T-helper 2 cell treated with Interferon-gamma antibody and Interleukin-4, amounts not matched to agents 5 μg/mL and 100 μg/mL, for 36 hours (primary cell): ENCODE results near the gene ELOVL7.
"Not testable (repeated sequence)": the region's sequence is repeated elsewhere in the genome, so short reads cannot be mapped to it uniquely, and the experiment has no call there.

Source experiments
- DNase-seq: peaks from one replicate; pipeline ENCODE4 v3.0.0; 2021; ENCODE audit warnings: low spot score
- H3K27ac Mint-ChIP-seq: one replicate; pipeline ENCODE4 v1.8.0; 2021; ENCODE audit warnings: mild to moderate bottlenecking, mixed read lengths
- H3K27me3 Mint-ChIP-seq: one replicate; pipeline ENCODE4 v1.8.0; 2021; ENCODE audit warnings: low read depth, mixed read lengths
- H3K36me3 Mint-ChIP-seq: one replicate; pipeline ENCODE4 v1.8.0; 2021; ENCODE audit warnings: low read depth, mixed read lengths
- H3K4me1 Mint-ChIP-seq: one replicate; pipeline ENCODE4 v1.8.0; 2021; ENCODE audit warnings: low read depth, mixed read lengths
- H3K4me3 Mint-ChIP-seq: one replicate; pipeline ENCODE4 v1.8.0; 2022; ENCODE audit warnings: mild to moderate bottlenecking, moderate library complexity, mixed read lengths
- H3K9me3 Mint-ChIP-seq: one replicate; pipeline ENCODE4 v1.8.0; 2021; ENCODE audit warnings: mixed read lengths

ELOVL7 gene

DNA sequence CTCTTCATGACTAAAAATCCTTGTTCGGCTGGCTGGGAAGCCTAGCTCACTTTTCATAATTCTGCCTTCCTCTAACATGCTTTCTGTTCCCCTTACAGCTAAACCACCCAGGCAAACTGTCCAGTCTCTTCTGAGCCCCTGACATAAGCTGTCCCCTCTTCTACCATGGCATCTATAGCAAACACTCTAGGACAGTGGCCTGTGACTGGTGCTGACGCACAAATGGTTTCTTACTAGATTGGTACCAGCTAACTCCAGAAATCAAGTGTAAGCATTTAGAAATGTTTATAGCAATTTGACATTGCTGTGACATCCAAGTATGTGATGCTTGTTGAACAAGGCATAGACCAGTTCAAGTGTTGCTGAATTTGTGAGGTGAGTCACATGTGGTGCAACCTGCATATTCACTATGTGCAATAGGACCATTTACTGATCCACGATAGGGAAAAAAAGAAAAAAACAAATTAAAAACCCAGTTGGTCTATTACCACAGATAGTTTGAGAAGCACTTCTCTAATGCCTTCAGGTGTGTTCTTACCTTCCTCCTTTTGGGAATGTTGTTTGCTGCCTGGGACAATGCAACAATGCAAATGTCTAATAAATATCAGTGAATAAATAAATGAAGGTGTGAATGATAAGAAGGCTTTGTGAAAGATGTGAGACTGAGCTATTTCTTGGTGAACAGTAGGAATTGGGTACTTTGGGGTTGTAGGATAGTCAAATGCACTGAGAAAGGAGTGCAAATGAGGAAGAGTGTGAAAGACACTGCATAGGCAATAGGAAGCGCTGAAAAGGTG is 22.4 kb downstream of the ELOVL7 start:
- Mint-ChIP-seq H3K9me3 (no peaks in the 10 kb centered on the region), H3K27ac (no peak overlapping the region), H3K27me3 (no peaks in the 10 kb centered on the region), H3K4me3 (no peak overlapping the region), H3K36me3 (no peaks in the 10 kb centered on the region), H3K4me1 (peaks cover 3% of the 10 kb centered on the region)
- DNase-seq, result no peak

DNA sequence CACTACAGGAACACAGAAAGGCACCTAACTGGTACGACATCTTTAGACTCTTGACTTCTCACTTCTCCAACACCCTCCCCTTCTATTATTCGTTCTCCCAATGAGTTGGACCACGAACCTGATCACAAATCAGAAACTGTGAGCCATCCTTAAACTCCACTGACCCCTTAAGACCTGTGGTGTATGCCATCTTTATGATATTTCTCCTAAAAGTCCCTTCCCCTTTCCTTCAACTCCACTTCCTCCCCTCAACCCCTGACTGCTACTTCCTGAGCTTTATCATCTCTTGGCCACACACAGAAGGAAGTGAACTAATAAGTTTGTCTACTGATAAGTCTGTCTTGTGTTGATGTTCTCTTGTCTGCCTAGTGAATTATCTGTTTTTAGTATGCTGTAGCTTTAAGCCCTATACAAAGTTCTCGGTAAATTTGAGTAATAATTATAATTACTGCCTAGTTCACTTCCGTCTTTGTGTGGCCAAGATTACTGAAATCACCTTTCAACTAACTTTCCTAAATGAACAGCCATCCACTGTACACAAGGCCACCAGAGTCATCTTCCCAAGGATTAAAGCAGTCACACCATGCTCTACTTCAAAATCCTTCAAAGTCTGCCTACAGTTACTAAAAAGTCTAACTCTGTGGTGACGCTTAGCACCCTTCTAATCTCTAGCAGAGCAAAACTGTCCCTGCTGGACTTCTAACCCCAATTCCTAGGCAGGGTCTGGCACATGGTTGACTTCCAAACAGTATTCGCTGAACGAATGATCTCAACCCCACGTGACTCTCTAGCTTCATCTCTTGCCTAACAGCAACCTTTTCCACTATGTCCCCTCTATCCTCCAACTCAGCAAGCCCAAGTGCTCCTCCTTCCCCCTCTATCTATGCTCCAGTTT is 23.2 kb downstream of the ELOVL7 start:
- no peak overlapping the region for H3K27ac Mint-ChIP-seq
- no peaks in the 10 kb centered on the region for H3K9me3 Mint-ChIP-seq
- H3K4me1 Mint-ChIP-seq, result peaks cover 1% of the 10 kb centered on the region
- no peaks in the 10 kb centered on the region for H3K27me3 Mint-ChIP-seq
- no peak for DNase-seq
- no peaks in the 10 kb centered on the region for H3K36me3 Mint-ChIP-seq
- no peak overlapping the region for H3K4me3 Mint-ChIP-seq

DNA sequence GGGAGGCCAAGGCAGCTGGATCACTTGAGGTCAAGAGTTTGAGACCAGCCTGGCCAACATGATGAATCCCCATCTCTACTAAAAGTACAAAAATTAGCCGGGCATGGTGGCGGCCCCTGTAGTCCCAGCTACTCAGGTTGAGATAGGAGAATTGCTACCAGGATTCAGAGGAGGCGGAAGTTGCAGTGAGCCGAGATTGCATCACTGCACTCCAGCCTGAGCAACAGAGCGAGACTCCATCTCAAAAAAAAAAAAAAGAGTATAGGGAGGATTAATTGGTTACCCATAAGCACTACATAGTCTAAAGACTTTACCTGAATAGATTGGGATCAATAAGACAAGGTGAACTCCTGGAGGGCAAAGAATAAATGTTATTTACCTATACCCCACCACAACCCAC is 27.9 kb downstream of the ELOVL7 start:
- H3K4me1 Mint-ChIP-seq, H3K36me3 Mint-ChIP-seq, H3K9me3 Mint-ChIP-seq, H3K27ac Mint-ChIP-seq, H3K27me3 Mint-ChIP-seq, H3K4me3 Mint-ChIP-seq, DNase-seq: not testable (repeated sequence)

DNA sequence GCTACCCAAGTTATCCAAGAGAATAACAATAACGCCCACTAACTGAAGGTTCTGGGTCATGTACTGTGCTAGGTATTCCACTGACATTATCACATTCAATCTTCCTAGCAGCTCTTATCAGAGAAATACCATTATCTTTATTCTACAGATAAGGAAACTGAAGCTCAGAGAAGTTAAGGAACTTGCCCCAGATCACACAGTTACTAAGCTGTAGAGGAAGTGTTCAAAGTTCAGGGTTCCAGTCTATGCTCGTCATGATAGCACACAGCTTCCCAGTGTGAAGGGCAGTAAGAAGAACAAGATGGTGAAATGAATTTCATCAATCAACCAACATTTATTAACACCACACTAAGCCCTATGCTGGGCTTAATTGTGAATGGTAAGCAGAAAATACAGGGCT is 29.6 kb downstream of the ELOVL7 start:
- Mint-ChIP-seq H3K36me3 (no peaks in the 10 kb centered on the region), H3K27ac (no peak overlapping the region), H3K4me1 (peaks cover 1% of the 10 kb centered on the region), H3K9me3 (no peaks in the 10 kb centered on the region), H3K4me3 (no peak overlapping the region), H3K27me3 (no peaks in the 10 kb centered on the region)
- no peak for DNase-seq

DNA sequence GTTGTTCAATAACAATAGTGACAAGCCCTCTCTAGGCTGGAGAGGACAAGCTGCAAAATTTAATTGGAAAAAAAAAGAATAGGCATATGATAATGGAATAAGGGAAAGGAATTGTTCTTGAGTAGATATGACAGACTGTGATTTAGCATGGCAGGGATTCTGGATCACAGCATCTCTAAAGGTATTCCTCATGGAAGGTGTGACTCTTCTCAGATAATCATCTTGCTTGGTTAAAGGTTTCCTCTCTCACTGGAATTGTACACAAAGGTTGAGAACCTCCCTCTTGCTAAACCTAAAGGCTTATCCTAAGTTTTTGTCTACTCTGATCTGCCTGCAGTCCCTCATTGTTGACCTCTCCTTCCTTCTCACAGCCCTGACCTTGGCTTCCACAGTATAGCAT is 31.6 kb downstream of the ELOVL7 start:
- Mint-ChIP-seq H3K4me1 (no peaks in the 10 kb centered on the region), H3K27me3 (no peaks in the 10 kb centered on the region), H3K4me3 (no peak overlapping the region), H3K36me3 (no peaks in the 10 kb centered on the region), H3K27ac (no peak overlapping the region), H3K9me3 (no peaks in the 10 kb centered on the region)
- no peak for DNase-seq

DNA sequence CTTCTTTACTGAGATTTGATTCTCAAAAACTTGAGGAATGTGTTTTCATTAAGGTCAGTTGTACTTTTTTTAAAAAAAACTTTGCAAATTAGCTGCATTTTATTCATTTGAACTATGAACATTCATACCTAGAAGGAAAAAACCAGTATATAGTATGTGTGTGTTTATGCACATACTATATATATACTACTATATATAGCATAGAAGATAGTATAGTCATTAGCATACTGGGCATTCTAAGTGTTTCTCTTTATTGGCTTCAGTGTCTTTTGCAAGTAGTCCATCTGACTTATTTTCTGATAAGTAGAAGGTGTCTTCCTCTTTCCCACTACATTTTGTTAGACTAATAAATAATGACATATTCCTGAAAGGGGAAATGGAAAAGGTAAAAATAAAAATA is 33.0 kb downstream of the ELOVL7 start:
- no peak for DNase-seq
- no peaks in the 10 kb centered on the region for H3K36me3 Mint-ChIP-seq
- no peak overlapping the region for H3K27ac Mint-ChIP-seq
- H3K27me3 Mint-ChIP-seq, result no peaks in the 10 kb centered on the region
- H3K4me1 Mint-ChIP-seq, result no peaks in the 10 kb centered on the region
- no peak overlapping the region for H3K4me3 Mint-ChIP-seq
- no peaks in the 10 kb centered on the region for H3K9me3 Mint-ChIP-seq

DNA sequence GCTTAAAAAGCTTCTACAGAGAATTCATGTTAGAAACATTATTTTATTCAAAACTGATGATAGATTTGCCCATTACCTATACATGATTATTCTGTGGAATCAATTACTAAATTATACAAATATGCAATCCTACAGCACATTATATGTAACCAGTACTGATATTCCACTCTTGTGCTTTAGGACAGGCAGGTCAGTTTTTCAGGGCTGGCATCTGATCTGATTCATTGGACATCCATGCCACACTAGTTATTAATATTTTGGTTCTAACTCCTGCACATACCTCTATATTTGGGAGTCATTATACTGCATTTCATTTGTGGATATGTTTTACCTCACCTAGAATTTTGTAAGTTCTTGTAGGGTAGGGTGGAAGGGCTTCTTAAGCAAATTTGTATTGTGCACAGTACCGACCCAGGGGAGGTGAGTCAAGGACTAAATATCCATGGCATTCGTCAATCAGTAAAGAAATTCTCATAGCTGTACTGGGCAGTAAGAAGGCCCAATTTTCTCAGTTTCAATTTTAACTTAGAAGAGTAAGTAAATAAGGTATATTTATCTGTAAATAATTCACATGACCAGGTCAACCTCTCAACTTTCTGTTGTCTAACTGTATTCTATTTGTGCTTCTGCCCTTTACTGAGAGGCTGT is 33.5 kb downstream of the ELOVL7 start:
- Mint-ChIP-seq H3K4me1 (no peaks in the 10 kb centered on the region), H3K27ac (no peak overlapping the region), H3K4me3 (no peak overlapping the region), H3K27me3 (no peaks in the 10 kb centered on the region), H3K36me3 (no peaks in the 10 kb centered on the region), H3K9me3 (no peaks in the 10 kb centered on the region)
- DNase-seq, result no peak

DNA sequence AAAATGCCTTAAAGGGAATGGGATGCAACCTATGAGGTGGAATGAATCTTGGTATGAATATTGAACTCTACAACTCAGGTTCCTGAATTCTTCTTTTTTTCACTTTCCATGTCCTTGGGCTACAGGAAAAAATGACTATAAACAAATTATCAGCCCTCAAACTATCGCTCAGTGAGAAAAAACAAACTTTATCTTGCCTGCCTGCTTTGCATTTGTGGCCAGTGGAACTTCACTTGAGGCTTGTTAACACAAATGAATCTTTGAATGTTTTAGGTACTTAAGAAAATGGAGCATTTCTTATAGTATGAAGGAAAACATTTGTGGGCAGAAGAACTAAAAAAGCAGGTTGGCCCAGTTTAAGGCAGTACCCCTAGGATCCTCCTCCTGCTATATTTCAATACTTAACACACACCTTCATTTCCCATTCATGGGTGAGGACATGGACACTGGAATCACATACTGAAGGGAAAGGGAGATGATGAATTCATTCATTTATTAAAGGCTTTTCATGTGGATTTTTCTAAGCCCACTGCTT is 34.1 kb downstream of the ELOVL7 start:
- H3K36me3 Mint-ChIP-seq, result no peaks in the 10 kb centered on the region
- no peaks in the 10 kb centered on the region for H3K4me1 Mint-ChIP-seq
- H3K27ac Mint-ChIP-seq, result no peak overlapping the region
- no peak overlapping the region for H3K4me3 Mint-ChIP-seq
- no peak for DNase-seq
- no peaks in the 10 kb centered on the region for H3K27me3 Mint-ChIP-seq
- H3K9me3 Mint-ChIP-seq, result no peaks in the 10 kb centered on the region

DNA sequence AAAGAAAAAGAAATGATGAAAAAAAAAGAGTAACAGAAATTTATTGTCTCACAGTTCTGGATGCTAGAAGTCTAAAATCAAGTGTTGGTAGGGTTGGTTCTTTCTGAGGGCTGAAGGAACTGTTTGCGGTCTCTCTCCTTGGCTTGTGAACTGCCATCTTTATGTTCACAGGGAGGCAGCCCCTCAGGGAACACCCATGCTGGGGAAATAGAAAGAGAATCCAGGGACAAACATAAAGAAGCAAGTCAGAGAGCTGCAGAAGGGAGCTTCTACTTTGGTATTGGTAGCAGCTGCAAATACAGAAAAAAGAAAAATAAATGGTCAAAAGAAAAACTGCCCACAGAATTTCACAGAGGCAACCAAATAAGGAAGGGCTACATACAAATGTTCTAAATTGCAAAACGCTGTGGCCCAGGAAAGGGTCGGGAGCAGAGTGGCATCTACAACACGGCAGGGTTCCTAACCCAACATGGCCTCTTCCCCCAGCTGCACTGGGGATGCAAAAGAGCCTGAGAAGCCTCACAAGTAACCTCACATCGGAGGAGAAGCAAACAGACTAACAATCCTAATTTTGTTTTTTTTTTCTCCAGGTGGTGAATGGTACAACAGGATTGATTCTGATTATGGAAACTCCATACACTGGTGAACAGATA is 37.4 kb downstream of the ELOVL7 start:
- no peaks in the 10 kb centered on the region for H3K4me1 Mint-ChIP-seq

DNA sequence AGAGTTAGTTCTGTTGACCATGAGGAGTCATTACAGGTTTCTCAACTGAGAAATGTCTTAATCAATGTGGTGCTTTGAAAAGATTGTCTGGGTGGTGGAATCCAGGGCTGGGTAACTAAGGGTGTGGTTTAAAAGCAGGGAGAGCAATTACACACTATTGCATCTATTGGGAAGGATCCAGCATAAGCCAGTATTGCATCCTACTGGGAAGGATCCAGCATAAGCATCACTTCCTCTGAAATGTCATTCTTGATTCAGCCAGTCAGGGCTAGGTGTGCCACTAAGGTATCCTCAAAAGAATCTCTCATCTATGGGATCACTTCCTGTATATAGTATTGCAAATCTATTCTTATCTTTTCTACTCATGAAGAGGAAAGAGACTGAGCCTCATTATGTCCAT is 38.6 kb downstream of the ELOVL7 start:
- H3K27me3 Mint-ChIP-seq, result peaks cover 2% of the 10 kb centered on the region
- no peak overlapping the region for H3K27ac Mint-ChIP-seq
- no peaks in the 10 kb centered on the region for H3K9me3 Mint-ChIP-seq
- H3K4me3 Mint-ChIP-seq, result no peak overlapping the region
- no peaks in the 10 kb centered on the region for H3K4me1 Mint-ChIP-seq
- no peaks in the 10 kb centered on the region for H3K36me3 Mint-ChIP-seq
- no peak for DNase-seq

More for the DNA sequence above, 37.4 kb downstream of the ELOVL7 start:
- H3K36me3 Mint-ChIP-seq, result no peaks in the 10 kb centered on the region
- no peak for DNase-seq
- no peak overlapping the region for H3K4me3 Mint-ChIP-seq
- H3K27me3 Mint-ChIP-seq, result no peaks in the 10 kb centered on the region
- no peak overlapping the region for H3K27ac Mint-ChIP-seq
- no peaks in the 10 kb centered on the region for H3K9me3 Mint-ChIP-seq

DNA sequence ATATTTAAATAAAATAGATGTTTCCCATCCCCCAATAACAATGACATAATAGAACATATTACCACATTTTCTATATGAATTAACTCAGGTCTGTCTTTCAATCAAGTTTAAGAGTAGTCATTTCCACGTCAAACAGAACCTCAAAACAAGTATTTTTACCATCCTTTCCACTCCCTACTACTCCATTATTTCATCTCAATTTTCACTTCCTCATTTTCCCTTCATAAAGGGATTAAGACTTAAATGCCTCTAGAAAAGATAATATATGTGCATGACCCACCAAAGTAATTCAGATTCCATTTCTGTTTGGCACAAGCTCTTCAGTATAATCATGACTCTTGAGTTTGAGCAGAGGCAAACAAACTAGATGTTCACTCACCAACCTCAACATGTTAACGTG is 40.4 kb downstream of the ELOVL7 start:
- H3K27me3 Mint-ChIP-seq, result peaks cover 3% of the 10 kb centered on the region
- no peaks in the 10 kb centered on the region for H3K36me3 Mint-ChIP-seq
- no peaks in the 10 kb centered on the region for H3K9me3 Mint-ChIP-seq
- H3K4me1 Mint-ChIP-seq, result no peaks in the 10 kb centered on the region
- no peak for DNase-seq
- H3K4me3 Mint-ChIP-seq, result no peak overlapping the region
- no peak overlapping the region for H3K27ac Mint-ChIP-seq

DNA sequence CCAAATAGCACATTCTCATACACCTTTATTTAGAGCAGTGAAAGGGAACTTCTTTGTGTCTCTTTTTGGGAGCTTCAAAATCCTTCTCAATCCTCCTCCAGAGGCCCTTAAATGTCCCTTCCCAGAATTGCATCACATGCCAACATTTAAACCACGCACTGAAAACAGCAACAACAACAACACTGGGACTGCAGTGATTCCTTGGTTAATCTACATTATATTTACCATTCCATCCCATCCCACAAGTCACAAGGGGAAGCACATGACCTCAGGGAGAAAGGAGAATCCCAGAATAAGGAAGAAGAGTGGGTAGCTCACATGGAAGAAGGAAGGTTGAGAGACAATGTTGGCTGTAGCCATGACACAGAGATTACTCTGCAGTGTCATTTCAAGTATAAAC is 41.1 kb downstream of the ELOVL7 start:
- Mint-ChIP-seq H3K27me3 (peaks cover 5% of the 10 kb centered on the region), H3K36me3 (no peaks in the 10 kb centered on the region), H3K27ac (no peak overlapping the region), H3K9me3 (no peaks in the 10 kb centered on the region), H3K4me1 (no peaks in the 10 kb centered on the region), H3K4me3 (no peak overlapping the region)
- DNase-seq, result no peak

DNA sequence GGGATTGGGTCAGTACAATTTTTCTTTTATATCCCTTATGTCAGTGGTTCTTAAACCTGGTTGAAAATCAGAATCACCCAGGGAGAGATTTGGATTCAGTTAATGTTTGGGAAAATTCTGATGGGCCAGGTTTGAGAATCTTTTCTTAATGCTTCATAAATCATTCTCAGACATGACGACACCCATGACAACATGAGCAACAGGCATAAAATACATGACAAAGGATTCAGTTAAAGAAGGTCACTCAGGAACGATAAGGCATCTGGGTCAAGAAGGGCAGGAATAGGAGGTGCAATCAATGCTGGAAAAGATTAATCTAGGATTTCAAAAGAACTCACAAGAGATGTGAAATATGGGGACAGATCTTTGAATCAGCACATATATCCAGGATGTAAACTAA is 41.8 kb downstream of the ELOVL7 start:
- no peaks in the 10 kb centered on the region for H3K9me3 Mint-ChIP-seq
- H3K36me3 Mint-ChIP-seq, result no peaks in the 10 kb centered on the region
- DNase-seq, result no peak
- no peaks in the 10 kb centered on the region for H3K4me1 Mint-ChIP-seq
- H3K4me3 Mint-ChIP-seq, result no peak overlapping the region
- no peak overlapping the region for H3K27ac Mint-ChIP-seq
- peaks cover 6% of the 10 kb centered on the region for H3K27me3 Mint-ChIP-seq
